T-helper 17 cell (primary cell): ENCODE measurements around the gene RTN4RL1. TPM values are rescaled to one million over a fixed set of nuclear protein-coding genes. Genes with fewer than 3 reads are reported as not detected.
"Not testable (repeated sequence)": the region's sequence is repeated elsewhere in the genome, so short reads cannot be mapped to it uniquely, and the experiment has no call there.

Experiments
- ATAC-seq: fragments of 150-1000 bp; cut with Tn5 transposase; 2 replicates; pipeline ENCODE4 v1.10.0; 2021; ENCODE audit warnings: mild to moderate bottlenecking, moderate library complexity
- DNase-seq, 3 donors: peaks; one replicate each; pipeline versions ENCODE4 v3.0.0 to v3.0.0-alpha.2; 2020 to 2021
- H3K9me3 ChIP-seq: one replicate; pipeline ENCODE4 v1.7.0; 2013; ENCODE audit warnings: low read length, mild to moderate bottlenecking; ENCODE audit not compliant: control insufficient read depth, poor library complexity, severe bottlenecking
- H3K27ac Mint-ChIP-seq: one replicate; pipeline ENCODE4 v1.8.0; 2022; ENCODE audit warnings: mild to moderate bottlenecking, moderate library complexity, mixed read lengths
- H3K27me3 Mint-ChIP-seq: one replicate; pipeline ENCODE4 v1.8.0; 2022; ENCODE audit warnings: mixed read lengths
- H3K36me3 Mint-ChIP-seq: one replicate; pipeline ENCODE4 v1.8.0; 2022; ENCODE audit warnings: low read depth, mixed read lengths
- H3K4me1 Mint-ChIP-seq: one replicate; pipeline ENCODE4 v1.8.0; 2022; ENCODE audit warnings: mild to moderate bottlenecking, mixed read lengths
- H3K4me3 Mint-ChIP-seq: one replicate; pipeline ENCODE4 v1.8.0; 2022; ENCODE audit warnings: mild to moderate bottlenecking, moderate library complexity, mixed read lengths
- total RNA-seq, 4 donors: library from RNA in 2 of 4; stranded (reverse) in 2 of 4; gene quantifications; one replicate each; pipeline ENCODE4 v1.2.3 and lab custom pipeline; 2022 to 2026

The RTN4RL1 gene
- total RNA-seq, 2 donors from 2014 or later: 0.21 to 0.90 TPM

GRCh38 chr17:2019723-2020122, 5.4 kb downstream of the RTN4RL1 start:
- no peaks in the 10 kb centered on the region for H3K9me3 ChIP-seq
- DNase-seq (no peak), ATAC-seq (no peak)
- Mint-ChIP-seq H3K4me3 (no peak overlapping the region), H3K27ac (no peak overlapping the region), H3K27me3 (peaks cover 23% of the 10 kb centered on the region), H3K4me1 (peaks cover 18% of the 10 kb centered on the region), H3K36me3 (no peaks in the 10 kb centered on the region)

DNA sequence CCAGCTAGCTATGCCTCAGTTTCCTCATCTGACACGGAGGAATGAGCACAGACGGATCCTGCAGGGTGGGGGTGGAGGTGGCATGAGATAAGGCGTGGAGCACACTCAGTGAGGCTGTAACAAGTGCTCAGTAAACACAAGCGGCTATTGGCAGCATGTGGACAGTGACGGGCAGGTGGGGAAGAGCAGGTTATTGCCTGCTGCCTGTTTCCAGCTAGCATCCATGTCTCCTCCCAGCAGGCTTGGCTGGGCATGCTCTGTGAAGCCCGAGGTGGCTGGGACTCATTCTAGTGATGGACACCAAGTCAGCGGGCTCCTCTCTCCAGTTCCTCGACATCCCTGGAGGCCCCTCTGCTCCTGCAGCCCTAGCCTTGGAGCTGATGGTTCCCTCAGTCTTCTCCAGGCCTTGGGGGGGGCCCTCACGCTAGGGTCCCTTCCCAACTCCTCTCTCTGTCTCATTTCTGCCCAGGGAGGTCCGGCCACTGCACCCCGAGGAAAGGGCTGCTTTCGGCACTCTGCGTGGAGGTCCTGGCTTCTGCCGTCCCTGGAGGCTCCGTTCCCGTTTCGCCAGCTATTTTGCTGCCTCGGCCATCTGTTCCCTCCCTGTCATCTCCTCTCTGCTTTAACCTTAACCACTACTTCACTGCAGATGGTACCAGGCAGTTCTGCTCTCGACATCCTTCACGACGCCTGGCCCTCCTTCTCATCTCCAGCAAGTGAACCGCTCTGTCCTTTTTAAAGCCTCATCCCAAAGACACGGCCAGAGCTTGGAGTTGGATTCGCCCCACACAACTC, 6.2 kb downstream of the RTN4RL1 start:
- H3K9me3 ChIP-seq: no peaks in the 10 kb centered on the region
- peaks cover 28% of the 10 kb centered on the region for H3K27me3 Mint-ChIP-seq
- ATAC-seq (no peak), DNase-seq (no peak)
- no peak overlapping the region for H3K4me3 Mint-ChIP-seq
- H3K4me1 Mint-ChIP-seq: peaks cover 18% of the 10 kb centered on the region
- H3K36me3 Mint-ChIP-seq: no peaks in the 10 kb centered on the region
- no peak overlapping the region for H3K27ac Mint-ChIP-seq

GRCh38 chr17:2017274-2017941, 7.7 kb downstream of the RTN4RL1 start:
- no peaks in the 10 kb centered on the region for H3K9me3 ChIP-seq
- no peaks in the 10 kb centered on the region for H3K36me3 Mint-ChIP-seq
- ATAC-seq (peak; percentile 36), DNase-seq (no peak)
- no peak overlapping the region for H3K4me3 Mint-ChIP-seq
- no peak overlapping the region for H3K27ac Mint-ChIP-seq
- peaks cover 29% of the 10 kb centered on the region for H3K27me3 Mint-ChIP-seq
- peaks cover 19% of the 10 kb centered on the region for H3K4me1 Mint-ChIP-seq

DNA sequence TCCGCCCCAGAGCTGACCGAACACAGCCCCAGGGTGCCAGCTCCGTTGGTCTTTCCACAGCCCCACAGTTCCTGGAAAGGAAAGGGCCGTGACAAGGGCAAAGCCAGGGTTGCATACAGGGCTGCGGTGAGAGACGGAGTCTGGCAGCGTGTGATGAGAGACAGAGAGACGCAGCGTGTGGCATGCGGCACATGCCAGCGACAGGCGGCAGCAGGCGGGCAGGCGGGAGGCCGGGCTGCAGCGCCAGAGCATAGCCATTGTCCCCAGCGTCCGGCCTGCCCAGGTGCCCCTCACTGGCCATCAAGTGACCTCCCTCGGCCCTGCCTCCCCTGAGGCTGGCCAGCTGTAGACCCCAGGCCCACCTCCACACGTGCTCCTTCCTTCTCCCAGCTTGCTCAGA, 8.6 kb downstream of the RTN4RL1 start:
- ATAC-seq: no peak
- Mint-ChIP-seq H3K27ac (no peak overlapping the region), H3K4me3 (no peak overlapping the region), H3K4me1 (peaks cover 21% of the 10 kb centered on the region), H3K27me3 (peaks cover 37% of the 10 kb centered on the region), H3K36me3 (no peaks in the 10 kb centered on the region)
- no peak for DNase-seq
- no peaks in the 10 kb centered on the region for H3K9me3 ChIP-seq

DNA sequence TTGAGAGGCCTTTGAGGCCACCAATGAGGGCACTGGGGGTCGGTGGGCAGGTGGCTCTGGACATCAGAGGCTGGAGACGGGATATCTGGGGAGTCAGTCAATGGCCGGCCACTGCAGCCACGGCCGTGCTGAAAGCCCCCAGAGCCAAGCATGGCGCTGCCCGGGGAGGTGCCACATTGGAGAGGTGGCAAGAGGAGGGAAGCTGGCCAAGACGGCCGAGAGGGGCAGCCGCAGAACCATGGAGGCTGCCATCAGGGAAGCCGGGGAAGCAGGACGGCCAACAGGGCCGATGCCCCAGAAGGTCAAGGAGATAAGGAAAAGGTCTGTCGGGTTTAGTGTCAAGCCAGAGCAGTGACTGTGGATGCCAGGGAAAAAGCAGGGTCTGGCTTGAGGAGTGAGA, 9.8 kb downstream of the RTN4RL1 start:
- no peaks in the 10 kb centered on the region for H3K9me3 ChIP-seq
- no peak for ATAC-seq
- Mint-ChIP-seq H3K27me3 (peaks cover 37% of the 10 kb centered on the region), H3K4me3 (no peak overlapping the region), H3K27ac (no peak overlapping the region), H3K4me1 (peaks cover 15% of the 10 kb centered on the region), H3K36me3 (no peaks in the 10 kb centered on the region)
- DNase-seq: no peak

DNA sequence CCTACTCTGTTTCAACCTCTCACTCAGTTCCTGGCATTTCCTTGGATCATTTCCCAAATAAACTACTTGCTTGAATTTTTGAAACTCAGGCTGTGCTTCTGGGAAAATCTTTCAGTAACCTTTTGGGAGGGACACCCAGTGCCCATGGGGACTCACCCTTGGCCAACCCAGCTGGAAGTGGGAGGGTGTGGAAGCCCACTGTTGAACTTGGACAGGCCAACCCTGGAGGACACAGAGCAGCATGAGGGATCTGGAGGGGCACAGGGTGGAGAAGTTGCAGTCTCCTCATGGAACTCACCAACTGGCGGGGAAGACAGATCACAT, 11.2 kb downstream of the RTN4RL1 start:
- no peak overlapping the region for H3K4me3 Mint-ChIP-seq
- peaks cover 31% of the 10 kb centered on the region for H3K27me3 Mint-ChIP-seq
- H3K36me3 Mint-ChIP-seq: no peaks in the 10 kb centered on the region
- DNase-seq: no peak
- no peak for ATAC-seq
- H3K4me1 Mint-ChIP-seq: peaks cover 9% of the 10 kb centered on the region
- no peak overlapping the region for H3K27ac Mint-ChIP-seq
- no peaks in the 10 kb centered on the region for H3K9me3 ChIP-seq

GRCh38 chr17:2013220-2013993, 11.7 kb downstream of the RTN4RL1 start:
- H3K4me1 Mint-ChIP-seq, H3K36me3 Mint-ChIP-seq, H3K9me3 ChIP-seq, H3K27ac Mint-ChIP-seq, DNase-seq, ATAC-seq, H3K4me3 Mint-ChIP-seq: not testable (repeated sequence)
- H3K27me3 Mint-ChIP-seq: peaks cover 31% of the 10 kb centered on the region

GRCh38 chr17:2012499-2012898, 12.6 kb downstream of the RTN4RL1 start:
- no peaks in the 10 kb centered on the region for H3K36me3 Mint-ChIP-seq
- ATAC-seq (no peak), DNase-seq (no peak)
- H3K27me3 Mint-ChIP-seq: peaks cover 25% of the 10 kb centered on the region
- H3K9me3 ChIP-seq: no peaks in the 10 kb centered on the region
- H3K27ac Mint-ChIP-seq: no peak overlapping the region
- H3K4me3 Mint-ChIP-seq: no peak overlapping the region
- peaks cover 3% of the 10 kb centered on the region for H3K4me1 Mint-ChIP-seq

GRCh38 chr17:2011411-2012371, 13.4 kb downstream of the RTN4RL1 start:
- H3K9me3 ChIP-seq: no peaks in the 10 kb centered on the region
- Mint-ChIP-seq H3K4me1 (peaks cover 3% of the 10 kb centered on the region), H3K27ac (no peak overlapping the region), H3K36me3 (no peaks in the 10 kb centered on the region), H3K4me3 (no peak overlapping the region), H3K27me3 (peaks cover 25% of the 10 kb centered on the region)
- ATAC-seq (no peak), DNase-seq (no peak)

- Mint-ChIP-seq H3K4me3 (no peak overlapping the region), H3K27ac (no peak overlapping the region), H3K27me3 (peaks cover 18% of the 10 kb centered on the region), H3K4me1 (peaks cover 3% of the 10 kb centered on the region), H3K36me3 (no peaks in the 10 kb centered on the region)
- ATAC-seq (no peak), DNase-seq (no peak)
- H3K9me3 ChIP-seq: no peaks in the 10 kb centered on the region
Observed at GRCh38 chr17:2009737-2010136, 15.4 kb downstream of the RTN4RL1 start.

GRCh38 chr17:2008332-2009126, 16.6 kb downstream of the RTN4RL1 start:
- H3K4me3 Mint-ChIP-seq: no peak overlapping the region

DNA sequence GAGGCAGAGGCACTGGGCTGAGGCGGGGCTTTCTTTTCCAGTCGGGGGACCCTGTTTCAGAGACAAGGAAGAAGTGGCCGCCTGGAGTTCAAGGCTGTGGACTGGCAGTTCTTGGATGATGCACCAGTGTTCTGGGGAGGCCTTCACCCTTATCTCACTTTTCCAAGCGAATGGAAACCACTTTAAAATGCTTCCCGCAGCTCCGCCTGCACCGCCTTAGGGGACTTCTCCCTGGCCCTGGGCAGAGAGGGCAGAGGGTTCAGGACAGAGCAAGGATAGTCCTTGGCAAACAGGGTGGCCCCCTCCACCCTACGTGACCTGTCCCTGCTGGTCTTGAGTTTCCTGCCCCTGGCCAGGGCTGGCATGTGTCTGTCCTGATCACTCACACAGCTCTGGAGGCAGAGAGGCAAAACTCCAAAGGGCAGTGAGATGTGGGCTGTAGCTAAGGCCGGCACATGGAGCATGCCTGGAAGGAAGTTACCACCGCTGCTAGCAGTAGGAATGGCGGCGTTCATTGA, 20.6 kb downstream of the RTN4RL1 start:
- no peaks in the 10 kb centered on the region for H3K36me3 Mint-ChIP-seq
- peaks cover 2% of the 10 kb centered on the region for H3K4me1 Mint-ChIP-seq
- H3K4me3 Mint-ChIP-seq: no peak overlapping the region
- ATAC-seq (no peak), DNase-seq (no peak)
- H3K27me3 Mint-ChIP-seq: peaks cover 13% of the 10 kb centered on the region
- H3K9me3 ChIP-seq: no peaks in the 10 kb centered on the region
- no peak overlapping the region for H3K27ac Mint-ChIP-seq

More at GRCh38 chr17:2008332-2009126, 16.6 kb downstream of the RTN4RL1 start:
- no peak for ATAC-seq
- no peaks in the 10 kb centered on the region for H3K36me3 Mint-ChIP-seq
- H3K4me1 Mint-ChIP-seq: peaks cover 3% of the 10 kb centered on the region
- peaks cover 14% of the 10 kb centered on the region for H3K27me3 Mint-ChIP-seq
- no peak overlapping the region for H3K27ac Mint-ChIP-seq
- no peaks in the 10 kb centered on the region for H3K9me3 ChIP-seq
- no peak for DNase-seq
